Astrocyte (in vitro differentiated cells and primary cell): ENCODE results near the gene PRR9.

ENCODE experiments used
- EZH2 ChIP-seq: IDR thresholded peaks from 2 replicates; pipeline ENCODE4 v1.6.1; 2012; ENCODE audit warnings: mild to moderate bottlenecking, low read length, inconsistent platforms; ENCODE audit not compliant: insufficient read depth
- TF ChIP-seq, protein P1 (sequence below): IDR thresholded peaks from 2 replicates; pipeline ENCODE4 v1.5.1; 2011; ENCODE audit warnings: low read depth, mild to moderate bottlenecking, inconsistent platforms, low read length, moderate library complexity; ENCODE audit not compliant: insufficient read depth

DNA sequence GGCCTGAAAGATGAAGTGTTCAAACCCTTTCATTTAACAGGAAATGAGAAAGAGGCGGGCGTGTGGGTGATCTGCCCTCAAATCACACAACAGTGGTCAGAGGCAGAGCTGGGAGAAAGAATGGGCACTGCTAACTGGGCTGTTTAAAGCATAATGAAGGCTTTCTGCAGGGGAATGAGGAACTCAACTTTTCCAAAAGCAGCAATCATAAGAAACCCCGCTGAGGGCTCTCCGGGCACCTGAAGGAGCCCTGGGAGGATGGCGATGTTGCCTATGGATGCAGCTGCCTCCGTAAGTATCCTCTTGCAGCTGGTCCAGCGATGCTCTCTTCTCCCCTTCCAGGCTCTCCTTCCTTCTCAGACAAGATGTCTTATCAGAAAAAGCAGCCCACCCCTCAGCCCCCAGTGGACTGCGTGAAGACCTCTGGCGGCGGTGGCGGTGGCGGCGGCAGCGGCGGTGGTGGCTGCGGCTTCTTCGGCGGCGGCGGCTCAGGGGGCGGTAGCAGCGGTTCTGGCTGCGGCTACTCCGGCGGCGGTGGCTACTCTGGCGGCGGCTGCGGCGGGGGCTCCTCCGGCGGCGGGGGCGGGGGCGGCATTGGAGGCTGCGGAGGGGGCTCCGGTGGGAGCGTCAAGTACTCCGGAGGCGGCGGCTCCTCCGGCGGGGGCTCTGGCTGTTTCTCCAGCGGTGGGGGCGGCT, 43.3 kb downstream of the PRR9 start:
- TF ChIP-seq, protein P1, sequence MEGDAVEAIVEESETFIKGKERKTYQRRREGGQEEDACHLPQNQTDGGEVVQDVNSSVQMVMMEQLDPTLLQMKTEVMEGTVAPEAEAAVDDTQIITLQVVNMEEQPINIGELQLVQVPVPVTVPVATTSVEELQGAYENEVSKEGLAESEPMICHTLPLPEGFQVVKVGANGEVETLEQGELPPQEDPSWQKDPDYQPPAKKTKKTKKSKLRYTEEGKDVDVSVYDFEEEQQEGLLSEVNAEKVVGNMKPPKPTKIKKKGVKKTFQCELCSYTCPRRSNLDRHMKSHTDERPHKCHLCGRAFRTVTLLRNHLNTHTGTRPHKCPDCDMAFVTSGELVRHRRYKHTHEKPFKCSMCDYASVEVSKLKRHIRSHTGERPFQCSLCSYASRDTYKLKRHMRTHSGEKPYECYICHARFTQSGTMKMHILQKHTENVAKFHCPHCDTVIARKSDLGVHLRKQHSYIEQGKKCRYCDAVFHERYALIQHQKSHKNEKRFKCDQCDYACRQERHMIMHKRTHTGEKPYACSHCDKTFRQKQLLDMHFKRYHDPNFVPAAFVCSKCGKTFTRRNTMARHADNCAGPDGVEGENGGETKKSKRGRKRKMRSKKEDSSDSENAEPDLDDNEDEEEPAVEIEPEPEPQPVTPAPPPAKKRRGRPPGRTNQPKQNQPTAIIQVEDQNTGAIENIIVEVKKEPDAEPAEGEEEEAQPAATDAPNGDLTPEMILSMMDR: no peak
- TF ChIP-seq EZH2: no peak
